Progenitor cell of endocrine pancreas (in vitro differentiated cells): ENCODE results near the gene DGKZ. TPM values are rescaled to one million over a fixed set of nuclear protein-coding genes. Genes with fewer than 3 reads are reported as not detected.
A peak's percentile ranks its signal among the peaks of the same experiment; 100 is the strongest.

Source experiments
- DNase-seq: peaks from one replicate; pipeline ENCODE4 v3.0.0; 2021; ENCODE audit warnings: low spot score; ENCODE audit not compliant: unreplicated experiment
- H3K27ac Mint-ChIP-seq: 2 replicates; pipeline ENCODE4 v1.8.0; 2021; ENCODE audit warnings: mild to moderate bottlenecking, moderate library complexity, mixed read lengths
- H3K27me3 Mint-ChIP-seq: 2 replicates; pipeline ENCODE4 v1.8.0; 2021; ENCODE audit warnings: mixed read lengths
- H3K36me3 Mint-ChIP-seq: 2 replicates; pipeline ENCODE4 v1.8.0; 2022; ENCODE audit warnings: mixed read lengths; ENCODE audit not compliant: insufficient read depth
- H3K4me1 Mint-ChIP-seq: 2 replicates; pipeline ENCODE4 v1.8.0; 2021; ENCODE audit warnings: low read depth, mixed read lengths
- H3K4me3 Mint-ChIP-seq: 2 replicates; pipeline ENCODE4 v1.8.0; 2021; ENCODE audit warnings: low read depth, mild to moderate bottlenecking, moderate library complexity, mixed read lengths
- H3K9me3 Mint-ChIP-seq: 2 replicates; pipeline ENCODE4 v1.8.0; 2021; ENCODE audit warnings: low read depth, mixed read lengths
- total RNA-seq: library from RNA; stranded (reverse); gene quantifications from 2 replicates; pipeline ENCODE4 v1.2.1, GENCODE V29; 2021
- TF ChIP-seq, protein P1 (sequence below): fragments of 200-600 bp; sonication (generic); IDR thresholded peaks from one replicate; pipeline ENCODE4 v1.5.0; 2021; ENCODE audit warnings: antibody characterized with exemption, mild to moderate bottlenecking; ENCODE audit not compliant: unreplicated experiment

The DGKZ gene
- total RNA-seq, 1 donor from 2014 or later, result 58.3 TPM

DNA sequence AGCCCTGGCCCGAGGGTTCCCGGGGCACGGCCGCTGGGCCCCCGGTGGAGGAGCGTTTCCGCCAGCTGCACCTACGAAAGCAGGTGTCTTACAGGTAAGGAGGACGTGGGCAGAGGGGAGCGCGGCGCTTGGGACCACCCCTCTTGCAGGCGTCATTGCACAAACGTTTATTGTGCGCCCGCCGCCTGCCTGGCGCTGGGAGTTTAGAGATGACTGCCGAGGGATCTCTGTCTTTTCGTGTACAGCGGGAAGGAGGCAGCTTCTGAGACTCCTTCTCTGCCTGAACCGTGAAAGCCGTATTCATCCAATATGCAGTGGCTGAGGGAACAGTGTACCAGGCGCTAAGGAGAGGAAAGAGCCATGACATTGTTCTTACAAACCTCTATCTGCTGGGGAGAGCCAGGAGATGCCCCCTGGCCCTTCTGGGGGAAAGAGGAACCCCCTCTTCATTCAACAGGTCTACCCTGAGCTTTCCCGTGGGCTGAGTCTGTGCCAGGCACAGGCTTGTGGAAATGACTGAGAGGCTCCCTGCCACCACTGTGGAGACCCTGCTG is 13.8 kb upstream of the DGKZ start:
- TF ChIP-seq, protein P1, sequence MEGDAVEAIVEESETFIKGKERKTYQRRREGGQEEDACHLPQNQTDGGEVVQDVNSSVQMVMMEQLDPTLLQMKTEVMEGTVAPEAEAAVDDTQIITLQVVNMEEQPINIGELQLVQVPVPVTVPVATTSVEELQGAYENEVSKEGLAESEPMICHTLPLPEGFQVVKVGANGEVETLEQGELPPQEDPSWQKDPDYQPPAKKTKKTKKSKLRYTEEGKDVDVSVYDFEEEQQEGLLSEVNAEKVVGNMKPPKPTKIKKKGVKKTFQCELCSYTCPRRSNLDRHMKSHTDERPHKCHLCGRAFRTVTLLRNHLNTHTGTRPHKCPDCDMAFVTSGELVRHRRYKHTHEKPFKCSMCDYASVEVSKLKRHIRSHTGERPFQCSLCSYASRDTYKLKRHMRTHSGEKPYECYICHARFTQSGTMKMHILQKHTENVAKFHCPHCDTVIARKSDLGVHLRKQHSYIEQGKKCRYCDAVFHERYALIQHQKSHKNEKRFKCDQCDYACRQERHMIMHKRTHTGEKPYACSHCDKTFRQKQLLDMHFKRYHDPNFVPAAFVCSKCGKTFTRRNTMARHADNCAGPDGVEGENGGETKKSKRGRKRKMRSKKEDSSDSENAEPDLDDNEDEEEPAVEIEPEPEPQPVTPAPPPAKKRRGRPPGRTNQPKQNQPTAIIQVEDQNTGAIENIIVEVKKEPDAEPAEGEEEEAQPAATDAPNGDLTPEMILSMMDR, result no peak
- Mint-ChIP-seq H3K4me1 (peaks cover 7% of the 10 kb centered on the region), H3K27me3 (peaks cover 62% of the 10 kb centered on the region), H3K9me3 (no peaks in the 10 kb centered on the region), H3K4me3 (peak overlapping the region; percentile 56), H3K27ac (no peak overlapping the region), H3K36me3 (no peaks in the 10 kb centered on the region)
- no peak for DNase-seq

DNA sequence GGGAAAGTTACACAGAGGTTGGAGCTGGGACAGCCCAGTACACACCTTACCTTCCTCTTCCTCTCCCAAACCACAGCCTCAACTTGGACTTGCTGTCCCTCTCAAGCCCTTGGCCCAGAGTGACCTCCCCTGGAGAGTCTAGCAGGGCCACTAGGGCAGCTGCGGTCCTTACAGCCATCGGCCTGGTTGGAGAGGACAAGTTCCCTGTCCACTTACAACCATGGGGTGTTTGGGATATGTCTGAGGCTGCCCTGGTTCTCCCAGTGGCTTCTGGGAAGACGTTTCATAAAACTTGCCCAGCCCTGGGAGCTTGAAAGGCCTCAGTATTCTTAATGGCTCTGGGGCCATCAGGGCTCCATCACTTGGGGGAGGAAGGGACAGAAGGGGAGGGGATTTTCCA is 13.1 kb upstream of the DGKZ start:
- H3K4me3 Mint-ChIP-seq, result no peak overlapping the region
- H3K27me3 Mint-ChIP-seq, result peaks cover 64% of the 10 kb centered on the region
- TF ChIP-seq, protein P1, result no peak
- H3K4me1 Mint-ChIP-seq, result peaks cover 14% of the 10 kb centered on the region
- DNase-seq, result no peak
- H3K9me3 Mint-ChIP-seq, result no peaks in the 10 kb centered on the region
- H3K27ac Mint-ChIP-seq, result no peak overlapping the region
- no peaks in the 10 kb centered on the region for H3K36me3 Mint-ChIP-seq

DNA sequence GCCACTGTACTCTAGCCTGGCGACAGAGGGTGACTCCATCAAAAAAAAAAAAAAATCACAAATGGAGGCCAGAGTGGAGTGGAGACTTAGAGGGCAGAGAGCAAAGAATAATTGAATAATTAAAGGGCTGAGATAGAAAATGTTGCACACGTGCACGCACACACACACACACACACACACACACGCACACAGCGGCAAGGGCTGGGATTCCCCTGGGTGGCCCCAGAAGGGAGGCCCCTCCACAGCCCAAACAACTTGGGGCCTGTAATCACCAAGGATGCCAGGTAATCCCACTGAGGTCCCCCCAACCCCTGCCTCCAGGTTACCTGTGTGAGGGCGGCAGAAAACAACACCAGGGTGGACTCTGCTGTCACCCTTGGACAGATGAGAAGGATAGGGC is 12.0 kb upstream of the DGKZ start:
- DNase-seq, result no peak
- no peak overlapping the region for H3K27ac Mint-ChIP-seq
- TF ChIP-seq, protein P1, result no peak
- peaks cover 58% of the 10 kb centered on the region for H3K27me3 Mint-ChIP-seq
- H3K4me1 Mint-ChIP-seq, result peaks cover 15% of the 10 kb centered on the region
- H3K4me3 Mint-ChIP-seq, result no peak overlapping the region
- H3K9me3 Mint-ChIP-seq, result no peaks in the 10 kb centered on the region
- no peaks in the 10 kb centered on the region for H3K36me3 Mint-ChIP-seq

DNA sequence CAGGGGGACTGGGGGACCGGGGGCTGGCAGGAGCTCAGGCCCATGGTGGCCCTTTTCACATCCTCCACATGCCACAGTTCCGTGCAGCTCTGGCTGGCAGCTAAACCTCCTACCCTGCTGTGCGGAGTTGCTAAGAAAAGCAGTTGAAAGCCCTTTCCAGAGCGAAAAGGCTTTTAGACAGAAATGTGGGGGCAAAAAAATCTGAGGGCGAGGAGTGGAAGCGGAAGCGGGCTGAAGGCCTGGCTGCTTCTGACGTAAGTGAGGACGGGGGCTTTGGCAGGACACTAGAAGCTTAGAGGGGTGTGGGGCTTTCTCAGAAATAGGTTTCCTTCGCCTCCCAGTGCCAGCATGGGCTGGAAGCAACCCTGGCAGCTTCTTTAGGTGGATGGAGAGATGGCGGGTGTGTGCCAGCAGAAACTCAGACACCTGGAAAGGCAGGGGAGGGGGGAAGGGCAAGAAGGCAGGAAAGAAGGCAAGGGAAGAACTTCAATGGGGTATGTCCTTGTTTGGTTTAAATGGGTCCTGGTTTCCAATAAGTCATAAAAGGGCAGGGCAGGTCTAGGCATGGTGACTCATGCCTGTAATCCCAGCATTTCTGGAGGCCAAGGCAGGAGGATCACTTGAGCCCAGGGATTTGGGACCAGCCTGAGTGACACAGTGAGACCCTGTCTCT is 11.2 kb upstream of the DGKZ start:
- Mint-ChIP-seq H3K27ac (no peak overlapping the region), H3K4me1 (peaks cover 9% of the 10 kb centered on the region), H3K36me3 (no peaks in the 10 kb centered on the region), H3K27me3 (peaks cover 51% of the 10 kb centered on the region), H3K9me3 (no peaks in the 10 kb centered on the region), H3K4me3 (no peak overlapping the region)
- TF ChIP-seq, protein P1, result no peak
- no peak for DNase-seq

DNA sequence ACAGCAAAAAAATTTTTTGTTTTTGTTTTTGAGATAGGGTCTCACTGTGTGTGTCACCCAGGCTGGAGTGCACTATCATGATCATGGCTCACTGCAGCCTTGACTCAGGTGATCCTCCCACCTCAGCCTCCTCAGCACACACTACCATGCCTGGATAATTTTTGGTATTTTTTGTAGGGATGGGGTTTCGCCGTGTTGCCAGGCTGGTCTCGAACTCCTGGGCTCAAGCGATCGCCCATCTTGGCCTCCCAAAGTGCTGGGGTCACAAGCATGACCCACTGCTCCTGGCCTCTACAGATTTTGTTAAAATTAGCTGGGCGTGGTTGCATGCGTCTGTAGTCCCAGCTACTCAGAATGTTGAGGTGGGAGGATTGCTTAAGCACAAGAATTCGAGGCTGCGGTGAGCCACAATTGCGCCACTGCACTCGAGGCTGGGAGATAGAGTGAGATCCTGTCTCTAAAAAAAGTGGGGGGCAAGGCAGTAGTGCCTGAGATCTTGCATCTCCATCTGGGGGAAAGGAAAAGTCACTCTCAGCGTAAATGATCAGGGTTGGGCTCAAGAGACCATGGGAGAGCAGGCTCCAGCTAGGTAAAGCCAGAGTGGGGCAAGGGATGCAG is 10.6 kb upstream of the DGKZ start:
- TF ChIP-seq, protein P1, result no peak
- no peak overlapping the region for H3K27ac Mint-ChIP-seq
- peaks cover 51% of the 10 kb centered on the region for H3K27me3 Mint-ChIP-seq
- peaks cover 9% of the 10 kb centered on the region for H3K4me1 Mint-ChIP-seq
- H3K4me3 Mint-ChIP-seq, result no peak overlapping the region
- H3K9me3 Mint-ChIP-seq, result no peaks in the 10 kb centered on the region
- DNase-seq, result no peak
- H3K36me3 Mint-ChIP-seq, result no peaks in the 10 kb centered on the region
